Natural killer cell (primary cell): Measurements from ENCODE around the gene PPP1R13B. TPM values are rescaled to one million over a fixed set of nuclear protein-coding genes. Genes with fewer than 3 reads are reported as not detected.

Experiments used
- ATAC-seq, 3 donors: fragments of 150-1000 bp in 2 of 3; fragments of 200-7000 bp in 1 of 3; cut with Tn5 transposase; 1 replicate in 1 of 3; 2 replicates in 2 of 3; pipeline ENCODE4 v1.10.0; 2021; ENCODE audit warnings: mild to moderate bottlenecking in 2 of 3, moderate library complexity in 2 of 3
- DNase-seq, 2 donors: peaks; one replicate each; pipeline versions ENCODE4 v3.0.0 to v3.0.0-alpha.2; 2013 to 2021; ENCODE audit warnings: mixed read lengths in 1 of 2
- H3K27ac ChIP-seq: one replicate; pipeline ENCODE4 v1.5.1; 2013; ENCODE audit warnings: mild to moderate bottlenecking, low read length
- H3K27me3 ChIP-seq: one replicate; pipeline ENCODE4 v1.6.1; 2013; ENCODE audit warnings: low read length; ENCODE audit not compliant: control insufficient read depth, insufficient read depth
- H3K36me3 ChIP-seq: one replicate; pipeline ENCODE4 v1.6.1; 2013; ENCODE audit warnings: low read length; ENCODE audit not compliant: control insufficient read depth, insufficient read depth
- H3K4me1 ChIP-seq: one replicate; pipeline ENCODE4 v1.6.1; 2013; ENCODE audit warnings: low read length; ENCODE audit not compliant: control insufficient read depth, insufficient read depth
- H3K4me3 ChIP-seq: one replicate; pipeline ENCODE4 v1.5.1; 2013; ENCODE audit warnings: low read length
- H3K9me3 ChIP-seq: one replicate; pipeline ENCODE4 v1.6.1; 2013; ENCODE audit warnings: low read length; ENCODE audit not compliant: control insufficient read depth, insufficient read depth
- H3K27ac Mint-ChIP-seq, 2 donors: one replicate each; pipeline ENCODE4 v1.8.0; 2022; ENCODE audit warnings: mild to moderate bottlenecking in 2 of 2, mixed read lengths in 2 of 2, moderate library complexity in 1 of 2
- H3K27me3 Mint-ChIP-seq, 2 donors: one replicate each; pipeline ENCODE4 v1.8.0; 2022; ENCODE audit warnings: low read depth in 2 of 2, mixed read lengths in 2 of 2
- H3K36me3 Mint-ChIP-seq: one replicate; pipeline ENCODE4 v1.8.0; 2022; ENCODE audit warnings: mixed read lengths
- H3K4me1 Mint-ChIP-seq, 2 donors: one replicate each; pipeline ENCODE4 v1.8.0; 2022; ENCODE audit warnings: mixed read lengths in 2 of 2
- H3K4me3 Mint-ChIP-seq: one replicate; pipeline ENCODE4 v1.8.0; 2022; ENCODE audit warnings: mild to moderate bottlenecking, moderate library complexity, mixed read lengths
- H3K9me3 Mint-ChIP-seq, 2 donors: one replicate each; pipeline ENCODE4 v1.8.0; 2022; ENCODE audit warnings: mixed read lengths in 2 of 2
- CTCF ChIP-seq: fragments of 200-600 bp; IDR thresholded peaks from one replicate; pipeline ENCODE4 v1.8.0; 2022; ENCODE audit warnings: antibody characterized with exemption
- WGBS: methylation state at CpG from one replicate; pipeline ENCODE4 v1.1.7; 2013; ENCODE audit warnings: missing lambda C conversion rate; ENCODE audit not compliant: insufficient coverage; 5-methylcytosine and 5-hydroxymethylcytosine counted together
- intact Hi-C: fragments of 100-400 bp; cut with micrococcal nuclease; formaldehyde crosslinking; loops from one replicate; pipeline ENCODE4 v1.14.2; 2022
- total RNA-seq, 4 donors: library from RNA; stranded (reverse); fragments of 120-200 nt in 1 of 4; gene quantifications; one replicate each; pipeline versions ENCODE4 v1.2.3 to v1.2.4, GENCODE V29; 2013 to 2022

The PPP1R13B gene
- total RNA-seq, 3 donors from 2014 or later (not counting 1 experiment from before 2014, with no cell fraction given) = 26.5 to 35.5 (median 31.7) TPM

- no peaks in the 10 kb centered on the region for H3K27me3 Mint-ChIP-seq
- Histone ChIP-seq H3K27ac (no peak overlapping the region), H3K36me3 (peaks cover 22% of the 10 kb centered on the region), H3K27me3 (no peaks in the 10 kb centered on the region), H3K4me3 (no peak overlapping the region), H3K9me3 (no peaks in the 10 kb centered on the region), H3K4me1 (no peaks in the 10 kb centered on the region)
- intact Hi-C loops = no loop called here
- H3K9me3 Mint-ChIP-seq = no peaks in the 10 kb centered on the region
- no peak overlapping the region for H3K4me3 Mint-ChIP-seq
- DNase-seq = no peak
- H3K4me1 Mint-ChIP-seq = no peaks in the 10 kb centered on the region
- WGBS = 93% methylated on average over 34 of the region's 34 CpGs
- no peaks in the 10 kb centered on the region for H3K36me3 Mint-ChIP-seq
- no peak overlapping the region for H3K27ac Mint-ChIP-seq
- TF ChIP-seq CTCF = no peak
- ATAC-seq = no peak
Measured at GRCh38 chr14:103738701-103739451, 108.5 kb downstream of the PPP1R13B start.

GRCh38 chr14:103738166-103738565 lies 109.2 kb downstream of the PPP1R13B start:
- Mint-ChIP-seq H3K36me3 (no peaks in the 10 kb centered on the region), H3K4me1 (no peaks in the 10 kb centered on the region), H3K27me3 (no peaks in the 10 kb centered on the region), H3K27ac (no peak overlapping the region), H3K9me3 (no peaks in the 10 kb centered on the region), H3K4me3 (no peak overlapping the region)
- intact Hi-C loops = no loop called here
- DNase-seq (no peak), ATAC-seq (no peak)
- Histone ChIP-seq H3K9me3 (no peaks in the 10 kb centered on the region), H3K4me1 (no peaks in the 10 kb centered on the region), H3K36me3 (peaks cover 24% of the 10 kb centered on the region), H3K27ac (no peak overlapping the region), H3K27me3 (no peaks in the 10 kb centered on the region), H3K4me3 (no peak overlapping the region)
- TF ChIP-seq CTCF = no peak
- 95% methylated on average over 9 of the region's 10 CpGs for WGBS

- H3K36me3 ChIP-seq = peaks cover 24% of the 10 kb centered on the region
- intact Hi-C loops = no loop called here
- H3K4me1 ChIP-seq = no peaks in the 10 kb centered on the region
- H3K27ac Mint-ChIP-seq = no peak overlapping the region
- no peaks in the 10 kb centered on the region for H3K27me3 ChIP-seq
- 95% methylated on average over 16 of the region's 16 CpGs for WGBS
- H3K4me3 Mint-ChIP-seq = no peak overlapping the region
- no peaks in the 10 kb centered on the region for H3K9me3 Mint-ChIP-seq
- ATAC-seq = no peak
- H3K27me3 Mint-ChIP-seq = no peaks in the 10 kb centered on the region
- no peak overlapping the region for H3K27ac ChIP-seq
- no peak overlapping the region for H3K4me3 ChIP-seq
- H3K36me3 Mint-ChIP-seq = no peaks in the 10 kb centered on the region
- H3K4me1 Mint-ChIP-seq = no peaks in the 10 kb centered on the region
- no peak for DNase-seq
- no peak for TF ChIP-seq CTCF
- no peaks in the 10 kb centered on the region for H3K9me3 ChIP-seq
Measured at GRCh38 chr14:103737432-103738045, 109.8 kb downstream of the PPP1R13B start.
